Measurements from ENCODE around the gene TBCE. TPM values are rescaled to one million over a fixed set of nuclear protein-coding genes. Genes with fewer than 3 reads are reported as not detected.

TBCE gene
- total RNA-seq, 2 experiments from 2014 or later = 30.2 to 32.6 TPM

DNA sequence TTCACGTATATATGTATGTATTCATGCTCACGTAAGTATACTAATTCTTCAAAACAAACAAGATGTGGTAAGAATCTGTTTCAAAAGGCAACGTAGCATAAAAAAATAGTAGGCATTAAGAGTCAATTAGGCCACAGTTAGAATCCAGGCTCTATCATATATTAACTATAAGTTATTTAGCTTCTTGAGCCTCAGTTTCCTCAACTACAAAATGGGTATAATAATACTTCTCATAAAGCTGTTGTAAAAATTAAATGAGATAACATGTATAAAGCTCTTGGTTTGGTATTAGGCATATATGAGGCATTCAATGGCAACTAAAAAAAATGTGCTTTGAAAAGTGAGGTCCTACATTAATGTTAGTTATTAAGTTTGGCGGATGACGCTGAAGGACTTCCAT, 127.8 kb downstream of the TBCE start:
- DNase-seq (ENCODE audit: low spot score) = no peak
- intact Hi-C loops (cut with micrococcal nuclease; ENCODE audit: unreplicated experiment) = no loop called here
- Histone ChIP-seq H2AFZ (ENCODE audit: low read length) (no peak overlapping the region), H3K27ac (ENCODE audit: low read depth, low read length, poor library complexity, severe bottlenecking) (no peak overlapping the region), H4K20me1 (ENCODE audit: insufficient read depth, low read length) (peaks cover 8% of the 10 kb centered on the region; the same call in 1 of the 2 replicates), H3K9me2 (ENCODE audit: insufficient read depth, low read length) (no peaks in the 10 kb centered on the region), H3K9me3 (ENCODE audit: low read length) (no peaks in the 10 kb centered on the region), H3K4me1 (ENCODE audit: insufficient read depth, low read length, poor library complexity, severe bottlenecking) (peaks cover 4% of the 10 kb centered on the region), H3K4me3 (ENCODE audit: low read depth, low read length, poor library complexity, severe bottlenecking) (no peak overlapping the region), H3K4me2 (ENCODE audit: low read length) (no peak overlapping the region), H3K79me2 (ENCODE audit: insufficient read depth, low read depth, low read length) (peaks cover 31% of the 10 kb centered on the region; the same call in 1 of the 2 replicates), H3K36me3 (ENCODE audit: insufficient read depth, low read length) (peaks cover 48% of the 10 kb centered on the region)
- TF ChIP-seq EZH2phosphoT487 (IDR thresholded peaks at IDR 0.05; ENCODE audit: borderline replicate concordance, low read depth, low read length) = no peak
- TF ChIP-seq, protein P1, sequence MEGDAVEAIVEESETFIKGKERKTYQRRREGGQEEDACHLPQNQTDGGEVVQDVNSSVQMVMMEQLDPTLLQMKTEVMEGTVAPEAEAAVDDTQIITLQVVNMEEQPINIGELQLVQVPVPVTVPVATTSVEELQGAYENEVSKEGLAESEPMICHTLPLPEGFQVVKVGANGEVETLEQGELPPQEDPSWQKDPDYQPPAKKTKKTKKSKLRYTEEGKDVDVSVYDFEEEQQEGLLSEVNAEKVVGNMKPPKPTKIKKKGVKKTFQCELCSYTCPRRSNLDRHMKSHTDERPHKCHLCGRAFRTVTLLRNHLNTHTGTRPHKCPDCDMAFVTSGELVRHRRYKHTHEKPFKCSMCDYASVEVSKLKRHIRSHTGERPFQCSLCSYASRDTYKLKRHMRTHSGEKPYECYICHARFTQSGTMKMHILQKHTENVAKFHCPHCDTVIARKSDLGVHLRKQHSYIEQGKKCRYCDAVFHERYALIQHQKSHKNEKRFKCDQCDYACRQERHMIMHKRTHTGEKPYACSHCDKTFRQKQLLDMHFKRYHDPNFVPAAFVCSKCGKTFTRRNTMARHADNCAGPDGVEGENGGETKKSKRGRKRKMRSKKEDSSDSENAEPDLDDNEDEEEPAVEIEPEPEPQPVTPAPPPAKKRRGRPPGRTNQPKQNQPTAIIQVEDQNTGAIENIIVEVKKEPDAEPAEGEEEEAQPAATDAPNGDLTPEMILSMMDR (conservative IDR thresholded peaks at IDR 0.05; ENCODE audit: low read length) = no peak
- ChIA-PET POLR2A (interaction anchor here (0.5 to 1.8 kb wide), 3 partner anchors 10 to 124 kb away, joined by 3 to 5 read pairs (median 5); partner anchors contain the start of gene B3GALNT2), CTCF (ENCODE audit: unreplicated experiment) (no interaction called here)
- BruUV-seq (replicated peaks) = no TSS peak

GRCh38 chr1:235495551-235495950, 128.3 kb downstream of the TBCE start:
- no peak overlapping the region for H3K27ac ChIP-seq (ENCODE audit: low read depth, low read length, poor library complexity, severe bottlenecking)
- ChIA-PET POLR2A (interaction anchor here (1.0 to 1.8 kb wide), 3 partner anchors 9 to 47 kb away, joined by 3 to 5 read pairs (median 4); partner anchors contain the start of gene B3GALNT2), CTCF (ENCODE audit: unreplicated experiment) (no interaction called here)
- H3K9me3 ChIP-seq (ENCODE audit: low read length) = no peaks in the 10 kb centered on the region
- peaks cover 8% of the 10 kb centered on the region for H3K4me1 ChIP-seq (ENCODE audit: insufficient read depth, low read length, poor library complexity, severe bottlenecking)
- H3K4me2 ChIP-seq (ENCODE audit: low read length) = no peak overlapping the region
- peaks cover 36% of the 10 kb centered on the region; the same call in 1 of the 2 replicates for H3K79me2 ChIP-seq (ENCODE audit: insufficient read depth, low read depth, low read length)
- peaks cover 48% of the 10 kb centered on the region for H3K36me3 ChIP-seq (ENCODE audit: insufficient read depth, low read length)
- no peak overlapping the region for H2AFZ ChIP-seq (ENCODE audit: low read length)
- TF ChIP-seq EZH2phosphoT487 (IDR thresholded peaks at IDR 0.05; ENCODE audit: borderline replicate concordance, low read depth, low read length) = no peak
- TF ChIP-seq, protein P1 (conservative IDR thresholded peaks at IDR 0.05; ENCODE audit: low read length) = no peak
- H4K20me1 ChIP-seq (ENCODE audit: insufficient read depth, low read length) = peaks cover 10% of the 10 kb centered on the region; the same call in 1 of the 2 replicates
- intact Hi-C loops (cut with micrococcal nuclease; ENCODE audit: unreplicated experiment) = no loop called here
- BruUV-seq (replicated peaks) = no TSS peak
- H3K9me2 ChIP-seq (ENCODE audit: insufficient read depth, low read length) = no peaks in the 10 kb centered on the region
- H3K4me3 ChIP-seq (ENCODE audit: low read depth, low read length, poor library complexity, severe bottlenecking) = no peak overlapping the region
- DNase-seq (ENCODE audit: low spot score) = no peak

DNA sequence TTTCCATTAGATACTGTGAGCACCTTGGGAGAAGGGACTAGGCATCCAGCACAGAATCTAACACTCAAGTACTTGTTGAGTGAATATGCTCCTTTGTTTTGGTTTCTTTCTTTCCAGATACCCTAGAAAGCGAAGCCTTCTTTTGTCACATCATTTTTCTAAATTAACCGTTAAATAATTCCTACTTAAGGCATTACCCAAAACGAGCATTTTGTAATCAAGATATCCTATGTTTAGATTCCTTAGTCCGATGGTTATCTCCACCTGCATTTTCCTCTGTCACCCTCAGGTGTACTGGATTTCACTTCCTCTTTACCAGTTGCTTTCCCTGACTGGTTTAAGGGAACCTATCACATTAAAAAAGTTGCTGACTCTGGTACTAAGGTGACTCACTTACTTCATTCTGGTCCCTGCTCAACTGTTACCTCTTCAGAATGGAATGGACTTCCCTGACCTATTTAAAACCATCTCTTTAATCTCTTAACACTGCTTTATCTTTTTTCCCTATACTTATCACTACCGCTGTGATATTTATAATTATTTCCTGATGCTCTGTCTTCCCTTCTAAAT, 133.8 kb downstream of the TBCE start:
- no peaks in the 10 kb centered on the region for H3K9me2 ChIP-seq (ENCODE audit: insufficient read depth, low read length)
- no peaks in the 10 kb centered on the region for H3K36me3 ChIP-seq (ENCODE audit: insufficient read depth, low read length)
- H3K4me2 ChIP-seq (ENCODE audit: low read length) = peak overlapping the region; percentile 56
- H2AFZ ChIP-seq (ENCODE audit: low read length) = no peak overlapping the region
- peaks cover 34% of the 10 kb centered on the region; the same call in 1 of the 2 replicates for H4K20me1 ChIP-seq (ENCODE audit: insufficient read depth, low read length)
- no peak overlapping the region for H3K4me3 ChIP-seq (ENCODE audit: low read depth, low read length, poor library complexity, severe bottlenecking)
- peak overlapping the region; percentile 16 for H3K27ac ChIP-seq (ENCODE audit: low read depth, low read length, poor library complexity, severe bottlenecking)
- H3K9me3 ChIP-seq (ENCODE audit: low read length) = no peaks in the 10 kb centered on the region
- DNase-seq (ENCODE audit: low spot score) = peak; percentile 46
- intact Hi-C loops (cut with micrococcal nuclease; ENCODE audit: unreplicated experiment) = loop anchor here (5.0 to 10.0 kb wide), 4 partner anchors 399 to 1026 kb away; partner anchors contain the start of gene TARBP1
- CTCF ChIA-PET (ENCODE audit: unreplicated experiment) = no interaction called here
- H3K4me1 ChIP-seq (ENCODE audit: insufficient read depth, low read length, poor library complexity, severe bottlenecking) = peaks cover 33% of the 10 kb centered on the region
- POLR2A ChIA-PET = interaction anchor here (0.6 kb wide), 2 partner anchors 396 to 890 kb away, joined by 4 read pairs; no protein-coding TSS in a partner anchor
- peaks cover 66% of the 10 kb centered on the region for H3K79me2 ChIP-seq (ENCODE audit: insufficient read depth, low read depth, low read length)
- no TSS peak for BruUV-seq (replicated peaks)
- TF ChIP-seq, protein P1 (conservative IDR thresholded peaks at IDR 0.05; ENCODE audit: low read length) = no peak
- TF ChIP-seq EZH2phosphoT487 (IDR thresholded peaks at IDR 0.05; ENCODE audit: borderline replicate concordance, low read depth, low read length) = no peak

Measured in OCI-LY7 (cell line).